Epithelial cell of proximal tubule (primary cell): ENCODE measurements around the gene MAST2. TPM values are rescaled to one million over a fixed set of nuclear protein-coding genes. Genes with fewer than 3 reads are reported as not detected.

Experiments
- DNase-seq: peaks from one replicate; pipeline ENCODE4 v3.0.0-alpha.2; 2011; ENCODE audit warnings: low read depth
- H3K4me3 ChIP-seq: 2 replicates; pipeline ENCODE4 v1.5.1; 2011; ENCODE audit warnings: low read depth, mild to moderate bottlenecking, low read length
- CTCF ChIP-seq: conservative IDR thresholded peaks from 2 replicates; pipeline ENCODE4 v1.5.1; 2012; ENCODE audit warnings: low read depth, mild to moderate bottlenecking, low read length
- total RNA-seq: library from RNA; depleted of rRNA; stranded (reverse); fragments of >200 nt; gene quantifications from 2 replicates; pipeline ENCODE4 v1.2.3, GENCODE V29; 2015

MAST2 gene
- total RNA-seq, 1 donor from 2014 or later, result 30.3 TPM

GRCh38 chr1:45979074-45979777, 175.8 kb downstream of the MAST2 start:
- DNase-seq, result peak; percentile 59
- no peak for TF ChIP-seq CTCF
- no peak overlapping the region for H3K4me3 ChIP-seq

- no peak for TF ChIP-seq CTCF
These were observed 176.4 kb downstream of the MAST2 start for GRCh38 chr1:45979778-45980176.

DNA sequence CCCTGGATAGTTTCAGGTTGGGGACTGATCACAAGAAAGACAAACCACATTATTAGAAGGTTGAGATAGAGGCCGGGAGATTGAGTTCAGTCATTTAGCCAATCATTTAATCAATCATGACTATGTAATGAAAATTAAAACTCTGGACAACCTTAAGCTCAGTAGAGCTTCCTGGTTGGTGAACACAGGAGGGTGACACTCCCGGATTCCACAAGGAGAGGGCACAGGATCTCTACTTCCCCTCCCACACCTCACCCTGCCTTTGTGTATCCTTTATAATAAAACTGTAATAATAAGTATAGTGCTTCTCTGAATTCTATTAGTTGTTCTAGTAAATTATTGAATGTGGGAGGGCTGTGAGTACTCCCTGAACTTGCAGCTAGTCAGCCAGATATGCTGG, 178.9 kb downstream of the MAST2 start:
- H3K4me3 ChIP-seq, result no peak overlapping the region
- no peak for TF ChIP-seq CTCF
- DNase-seq, result no peak

More at GRCh38 chr1:45979778-45980176, 176.4 kb downstream of the MAST2 start:
- no peak for DNase-seq
- no peak overlapping the region for H3K4me3 ChIP-seq

GRCh38 chr1:45983967-45984366, 180.6 kb downstream of the MAST2 start:
- H3K4me3 ChIP-seq, result no peak overlapping the region
- no peak for TF ChIP-seq CTCF
- DNase-seq, result no peak

- no peak for TF ChIP-seq CTCF
- no peak for DNase-seq
- no peak overlapping the region for H3K4me3 ChIP-seq
These were observed 183.8 kb downstream of the MAST2 start for GRCh38 chr1:45987204-45987603.

DNA sequence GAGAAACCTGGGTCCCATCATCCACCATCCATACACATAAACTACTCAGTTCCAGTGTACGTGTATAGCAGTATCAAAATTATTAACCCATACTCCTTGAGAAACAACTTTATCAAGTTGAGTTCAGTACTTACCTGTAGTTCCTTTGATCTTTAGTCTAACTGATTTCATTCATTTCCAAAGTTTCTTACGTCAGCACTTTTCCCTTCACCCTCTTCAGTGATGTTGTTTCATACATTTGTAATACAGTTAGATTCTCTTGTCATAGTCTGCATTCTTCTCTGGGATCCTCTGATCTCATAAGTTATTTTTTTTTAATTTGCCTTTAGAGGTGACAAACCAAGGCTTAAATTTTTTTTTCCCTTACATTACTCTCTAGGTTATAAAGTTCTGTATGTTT, 185.8 kb downstream of the MAST2 start:
- DNase-seq, result no peak
- no peak for TF ChIP-seq CTCF
- no peak overlapping the region for H3K4me3 ChIP-seq

DNA sequence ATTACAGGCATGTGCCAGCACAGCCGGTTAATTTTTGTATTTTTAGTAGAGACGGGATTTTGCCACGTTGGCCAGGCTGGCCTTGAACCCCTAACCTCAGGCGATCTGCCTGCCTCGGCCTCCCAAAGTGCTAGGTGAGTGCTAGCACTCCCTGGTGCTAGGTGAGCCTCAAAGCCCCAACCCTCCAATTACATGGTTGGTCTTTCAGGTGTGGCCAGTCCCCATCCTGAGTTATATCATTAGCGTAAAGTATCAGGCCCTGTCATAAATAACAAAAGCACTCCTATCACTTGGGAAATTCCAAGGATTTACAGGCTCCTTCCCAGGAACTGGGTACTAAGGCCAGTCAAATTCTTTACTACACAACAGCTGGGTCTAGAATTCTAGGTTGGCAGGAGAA, 191.0 kb downstream of the MAST2 start:
- DNase-seq, result no peak
- no peak for TF ChIP-seq CTCF
- no peak overlapping the region for H3K4me3 ChIP-seq
